Subcutaneous preadipocyte (primary cell): Measurements from ENCODE around the gene MASP2. TPM values are rescaled to one million over a fixed set of nuclear protein-coding genes. Genes with fewer than 3 reads are reported as not detected.

Experiments used
- total RNA-seq: library from RNA; depleted of rRNA; stranded (reverse); fragments of >200 nt; gene quantifications from 2 replicates; pipeline ENCODE4 v1.2.3, GENCODE V29; 2012

The MASP2 gene
- 0.20 TPM in 1 of 2 replicates, not detected in the other for total RNA-seq

DNA sequence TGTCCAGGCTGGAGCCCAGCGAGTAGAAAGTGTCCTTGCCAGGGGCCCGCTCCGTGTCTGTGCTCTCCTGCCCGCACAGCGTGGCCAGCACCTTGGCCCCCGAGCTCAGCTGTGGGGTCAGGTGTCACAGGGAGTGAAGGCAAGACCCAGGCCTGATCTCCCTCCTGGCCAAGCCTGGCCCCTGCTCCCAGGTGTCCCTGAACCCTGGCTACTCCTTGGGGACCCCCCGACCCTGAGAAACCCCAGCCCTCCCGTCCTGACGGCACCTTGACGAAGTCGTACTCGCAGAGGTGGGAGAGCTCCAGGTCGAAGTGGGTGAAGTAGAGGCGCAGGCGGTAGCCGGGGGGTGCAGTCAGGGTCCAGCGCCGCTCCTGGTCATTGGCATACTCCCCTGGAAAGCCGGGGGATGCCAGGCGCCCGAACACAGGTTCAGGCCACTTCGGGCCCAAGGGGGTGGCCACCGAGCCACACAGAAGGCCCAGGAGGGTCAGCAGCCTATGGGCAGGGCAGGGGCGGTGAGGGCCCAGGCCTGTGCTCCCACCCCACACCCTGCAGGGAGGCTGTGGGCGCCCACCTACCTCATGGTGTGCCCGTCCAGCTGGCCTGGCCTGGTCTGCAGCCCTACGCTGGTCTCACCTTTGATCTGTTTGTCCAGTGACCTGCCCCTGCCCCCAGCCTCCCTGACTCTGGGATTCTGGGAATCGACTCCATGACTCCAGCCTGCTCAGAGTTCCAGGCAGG, at the start of gene MASP2:
MASP2 (minus strand) TSS at position 615 of the 741 bp plus-strand sequence; CDS start at position 583, 32 bp downstream.

DNA sequence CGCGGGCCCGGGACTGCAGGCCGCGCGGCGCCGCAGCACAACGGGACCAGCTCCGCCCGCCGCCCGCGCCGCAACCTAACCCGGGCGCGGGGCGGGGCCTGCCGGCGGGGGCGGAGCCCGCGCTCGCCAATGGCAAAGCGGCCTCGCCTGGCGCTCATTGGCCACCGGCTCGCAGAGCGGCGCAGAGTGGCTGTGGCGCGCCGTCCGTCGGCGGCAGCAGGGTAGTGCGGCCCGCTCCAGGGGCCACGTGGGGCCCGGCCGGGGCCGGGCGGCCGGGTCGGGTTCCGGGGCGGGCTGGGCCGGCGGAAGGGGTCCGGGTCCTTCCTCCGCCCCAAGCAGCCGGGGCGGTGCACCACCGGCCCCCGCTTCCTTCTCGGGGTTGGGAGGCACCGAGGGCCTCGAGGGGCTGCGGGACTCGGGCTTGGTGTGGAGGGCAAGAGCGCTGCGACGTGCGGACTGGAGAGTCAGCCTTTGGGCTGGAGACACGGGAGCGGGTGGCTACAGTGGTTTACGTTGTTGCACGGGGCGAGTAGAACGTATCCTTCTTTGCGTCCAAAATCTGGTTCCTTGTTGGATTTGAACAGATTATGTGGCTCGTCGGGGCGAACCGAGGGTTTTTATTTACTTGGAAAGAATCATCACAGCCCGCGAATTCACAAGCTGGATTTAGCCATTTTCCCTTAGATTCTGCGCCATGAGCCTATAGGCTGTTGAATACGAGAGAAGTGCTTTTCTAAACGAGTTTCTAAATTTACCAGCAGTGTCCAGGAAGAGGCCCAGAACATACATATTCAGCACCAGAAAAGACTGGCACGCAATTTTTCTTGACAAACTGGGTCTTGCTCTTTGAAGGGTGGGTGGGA, 13.2 kb upstream of the MASP2 start, which contains the start of gene SRM:
SRM (minus strand) TSS at position 51 of the 863 bp plus-strand sequence. CDS start 75 bp downstream, outside the sequence.

GRCh38 chr1:11012260-11013159, 34.5 kb downstream of the MASP2 start, which contains the start of gene TARDBP:
Gene TARDBP (plus strand): TSS chr1:11012654. CDS start chr1:11013728, 1,074 bp downstream.

Other genes starting within 250 kb of the MASP2 start
- 73.5 and 85.2 TPM in 2 replicates for gene TARDBP, start 34.6 kb downstream of the MASP2 start, total RNA-seq
- 41.2 and 45.7 TPM in 2 replicates for gene SRM, start 12.8 kb upstream of the MASP2 start, total RNA-seq
- 55.9 and 66.3 TPM in 2 replicates for gene EXOSC10, start 52.6 kb upstream of the MASP2 start, total RNA-seq
- not detected in 2 replicates for gene ANGPTL7, start 142.1 kb upstream of the MASP2 start, total RNA-seq
- 33.1 and 45.5 TPM in 2 replicates for gene MTOR, start 215.3 kb upstream of the MASP2 start, total RNA-seq
- gene UBIAD1, start 226.0 kb upstream of the MASP2 start, total RNA-seq, result 12.9 and 14.5 TPM in 2 replicates